Body of pancreas (tissue), 4 donors: ENCODE results near the gene STXBP4.

Source experiments
- POLR2A ChIP-seq, 3 donors: fragments of 450-650 bp; IDR thresholded peaks; one replicate each; pipeline ENCODE4 v1.6.1; 2016; ENCODE audit warnings: antibody characterized with exemption in 3 of 3, mild to moderate bottlenecking in 2 of 3
- TF ChIP-seq, protein P1 (sequence below), 7 experiments: fragments of 450-650 bp in 4 of 7; fragments of 200-600 bp in 3 of 7; sonication (generic) in 3 of 7; IDR thresholded peaks; one replicate each; pipeline ENCODE4 v1.5.1; 2016 to 2019; ENCODE audit warnings: antibody characterized with exemption in 7 of 7

DNA sequence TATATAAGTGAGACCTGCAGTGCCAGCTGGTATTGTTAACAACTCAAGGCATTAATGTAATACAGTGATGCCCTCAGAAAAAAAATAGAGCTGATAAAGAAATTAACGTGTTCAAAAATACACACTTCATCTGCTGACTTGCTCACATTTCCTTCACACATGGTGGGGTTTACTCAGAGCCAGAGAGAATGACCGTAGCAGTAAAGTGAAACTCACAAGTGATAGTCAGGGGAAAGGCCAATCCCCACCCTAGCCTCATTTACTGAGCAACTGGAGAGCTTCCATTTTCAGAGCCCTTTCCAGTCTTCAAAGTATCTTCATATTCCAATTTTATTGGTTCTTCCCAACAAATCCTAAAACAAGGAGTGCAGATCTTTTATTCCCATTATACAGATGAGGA is 222.2 kb downstream of the STXBP4 start:
- TF ChIP-seq, protein P1, sequence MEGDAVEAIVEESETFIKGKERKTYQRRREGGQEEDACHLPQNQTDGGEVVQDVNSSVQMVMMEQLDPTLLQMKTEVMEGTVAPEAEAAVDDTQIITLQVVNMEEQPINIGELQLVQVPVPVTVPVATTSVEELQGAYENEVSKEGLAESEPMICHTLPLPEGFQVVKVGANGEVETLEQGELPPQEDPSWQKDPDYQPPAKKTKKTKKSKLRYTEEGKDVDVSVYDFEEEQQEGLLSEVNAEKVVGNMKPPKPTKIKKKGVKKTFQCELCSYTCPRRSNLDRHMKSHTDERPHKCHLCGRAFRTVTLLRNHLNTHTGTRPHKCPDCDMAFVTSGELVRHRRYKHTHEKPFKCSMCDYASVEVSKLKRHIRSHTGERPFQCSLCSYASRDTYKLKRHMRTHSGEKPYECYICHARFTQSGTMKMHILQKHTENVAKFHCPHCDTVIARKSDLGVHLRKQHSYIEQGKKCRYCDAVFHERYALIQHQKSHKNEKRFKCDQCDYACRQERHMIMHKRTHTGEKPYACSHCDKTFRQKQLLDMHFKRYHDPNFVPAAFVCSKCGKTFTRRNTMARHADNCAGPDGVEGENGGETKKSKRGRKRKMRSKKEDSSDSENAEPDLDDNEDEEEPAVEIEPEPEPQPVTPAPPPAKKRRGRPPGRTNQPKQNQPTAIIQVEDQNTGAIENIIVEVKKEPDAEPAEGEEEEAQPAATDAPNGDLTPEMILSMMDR (IDR thresholded peaks at IDR 0.05) = no peak
- TF ChIP-seq POLR2A (IDR thresholded peaks at IDR 0.05) = no peak
